Liver (tissue), 9 donors: ENCODE measurements around the gene PALLD. TPM values are rescaled to one million over a fixed set of nuclear protein-coding genes. Genes with fewer than 3 reads are reported as not detected.

Source experiments
- DNase-seq: peaks from one replicate; pipeline ENCODE4 v3.0.0-alpha.2; 2017; ENCODE audit warnings: low spot score
- H3K27ac ChIP-seq, 2 donors: one replicate each; pipeline ENCODE4 v1.7.0; 2013; ENCODE audit warnings: inconsistent platforms in 2 of 2, low read length in 2 of 2, control low read depth in 1 of 2, low read depth in 1 of 2, mild to moderate bottlenecking in 1 of 2
- H3K27me3 ChIP-seq, 4 donors: one replicate each; pipeline versions ENCODE4 v1.6.1 to v1.7.0; 2013; ENCODE audit warnings: low read length in 3 of 4, inconsistent platforms in 1 of 4, mild to moderate bottlenecking in 1 of 4, moderate library complexity in 1 of 4; ENCODE audit not compliant: control insufficient read depth in 4 of 4, insufficient read depth in 4 of 4
- H3K36me3 ChIP-seq, 4 donors: one replicate each; pipeline versions ENCODE4 v1.6.1 to v1.7.0; 2013; ENCODE audit warnings: low read length in 3 of 4, mild to moderate bottlenecking in 3 of 4, low read depth in 1 of 4, moderate library complexity in 1 of 4; ENCODE audit not compliant: control insufficient read depth in 4 of 4, insufficient read depth in 3 of 4
- H3K4me1 ChIP-seq, 4 donors: one replicate each; pipeline versions ENCODE4 v1.6.1 to v1.7.0; 2013; ENCODE audit warnings: low read length in 3 of 4, mild to moderate bottlenecking in 3 of 4, moderate library complexity in 1 of 4; ENCODE audit not compliant: control insufficient read depth in 4 of 4, insufficient read depth in 4 of 4
- H3K4me3 ChIP-seq, 3 donors: one replicate each; pipeline versions ENCODE4 v1.6.1 to v1.7.0; 2013; ENCODE audit warnings: low read length in 3 of 3, control low read depth in 1 of 3, low read depth in 1 of 3, mild to moderate bottlenecking in 1 of 3
- H3K9ac ChIP-seq, 2 donors: one replicate each; pipeline ENCODE4 v1.7.0; 2013; ENCODE audit warnings: low read length in 2 of 2, mild to moderate bottlenecking in 2 of 2, moderate library complexity in 2 of 2, control low read depth in 1 of 2, low read depth in 1 of 2
- H3K9me3 ChIP-seq, 4 donors: one replicate each; pipeline versions ENCODE4 v1.6.1 to v1.7.0; 2013; ENCODE audit warnings: low read length in 3 of 4; ENCODE audit not compliant: control insufficient read depth in 4 of 4
- ATF3 ChIP-seq: IDR thresholded peaks from 2 replicates; pipeline ENCODE4 v1.6.1; 2016; ENCODE audit warnings: antibody characterized with exemption
- CTCF ChIP-seq: fragments of 150-350 bp; IDR thresholded peaks from 2 replicates; pipeline ENCODE4 v1.5.1; 2017; ENCODE audit warnings: improper control_type of control experiment, low read depth, low read length; ENCODE audit not compliant: missing input control
- EGR1 ChIP-seq, 2 donors: IDR thresholded peaks; 2 replicates each; pipeline ENCODE4 v1.6.1; 2016 to 2018; ENCODE audit warnings: antibody characterized with exemption in 2 of 2, low read depth in 2 of 2
- FOXA1 ChIP-seq: IDR thresholded peaks from 2 replicates; pipeline ENCODE4 v1.6.1; 2016; ENCODE audit warnings: antibody characterized with exemption
- FOXA2 ChIP-seq: IDR thresholded peaks from 2 replicates; pipeline ENCODE4 v1.6.1; 2016; ENCODE audit warnings: antibody characterized with exemption
- GABPA ChIP-seq, 2 donors: IDR thresholded peaks in 1 of 2; conservative IDR thresholded peaks in 1 of 2; 2 replicates each; pipeline ENCODE4 v1.6.1; 2016; ENCODE audit warnings: antibody characterized with exemption in 2 of 2, mild to moderate bottlenecking in 1 of 2, moderate library complexity in 1 of 2
- HNF4A ChIP-seq, 2 donors: conservative IDR thresholded peaks; 2 replicates each; pipeline ENCODE4 v1.6.1; 2016; ENCODE audit warnings: antibody characterized with exemption in 2 of 2, mild to moderate bottlenecking in 2 of 2
- HNF4G ChIP-seq: IDR thresholded peaks from 2 replicates; pipeline ENCODE4 v1.6.1; 2016; ENCODE audit warnings: antibody characterized with exemption
- JUND ChIP-seq, 2 donors: IDR thresholded peaks; 2 replicates each; pipeline ENCODE4 v1.6.1; 2016; ENCODE audit warnings: antibody characterized with exemption in 2 of 2
- NR2F2 ChIP-seq: IDR thresholded peaks from 2 replicates; pipeline ENCODE4 v1.6.1; 2016; ENCODE audit warnings: antibody characterized with exemption
- RAD21 ChIP-seq, 2 donors: IDR thresholded peaks; 2 replicates each; pipeline ENCODE4 v1.6.1; 2016; ENCODE audit warnings: antibody characterized with exemption in 2 of 2, mild to moderate bottlenecking in 2 of 2
- RXRA ChIP-seq, 2 donors: IDR thresholded peaks; 2 replicates each; pipeline ENCODE4 v1.6.1; 2017 to 2018; ENCODE audit warnings: antibody characterized with exemption in 2 of 2, mild to moderate bottlenecking in 1 of 2
- SP1 ChIP-seq: IDR thresholded peaks from 2 replicates; pipeline ENCODE4 v1.6.1; 2018; ENCODE audit warnings: antibody characterized with exemption, mild to moderate bottlenecking
- TAF1 ChIP-seq: conservative IDR thresholded peaks from 2 replicates; pipeline ENCODE4 v1.6.1; 2016; ENCODE audit warnings: antibody characterized with exemption, mild to moderate bottlenecking
- WGBS: extraction: QIAGEN DNeasy Blood & Tissue Kit; methylation state at CpG from one replicate; pipeline ENCODE4 v1.1.7; 2013; 5-methylcytosine and 5-hydroxymethylcytosine counted together
- polyA plus RNA-seq, 2 donors: library from polyadenylated mRNA; stranded (reverse) in 1 of 2; unstranded in 1 of 2; fragments of 200-250 nt in 1 of 2; fragments of >200 nt in 1 of 2; fragmentation: Nextera tagmentation in 1 of 2; extraction: Ambion mirVana in 1 of 2; gene quantifications; one replicate each; pipeline versions ENCODE4 v1.2.1 to v1.2.3, GENCODE V29; 2013 to 2015
- total RNA-seq, 2 donors: library from RNA; depleted of rRNA; stranded (reverse); fragments of >200 nt; gene quantifications; one replicate each; pipeline ENCODE4 v1.2.3, GENCODE V29; 2014
- TF ChIP-seq, protein P1 (sequence below): IDR thresholded peaks from 2 replicates; pipeline ENCODE4 v1.6.1; 2016; ENCODE audit warnings: antibody characterized with exemption
- TF ChIP-seq, protein P2 (sequence below): IDR thresholded peaks from 2 replicates; pipeline ENCODE4 v1.6.1; 2016; ENCODE audit warnings: antibody characterized with exemption
- TF ChIP-seq, protein P3 (sequence below): IDR thresholded peaks from 2 replicates; pipeline ENCODE4 v1.6.1; 2016; ENCODE audit warnings: antibody characterized with exemption, mild to moderate bottlenecking
- donor health status: healthy.
- donor health status: healthy.
- donor health status: healthy.
- donor health status: healthy.
- donor health status: healthy.

PALLD gene
- total and polyA plus RNA-seq, 4 donors: 9.0 to 26.3 (median 14.7) TPM

GRCh38 chr4:168683595-168683994, 186.7 kb downstream of the PALLD start:
- DNase-seq: no peak
- Histone ChIP-seq H3K4me3 (no peak overlapping the region), H3K27ac (no peak overlapping the region), H3K9ac (no peak overlapping the region), H3K36me3 (no peaks in the 10 kb centered on the region), H3K27me3 (no peaks in the 10 kb centered on the region), H3K4me1 (no peaks in the 10 kb centered on the region), H3K9me3 (no peaks in the 10 kb centered on the region)
- 96% methylated on average over 1 of the region's 1 CpG for WGBS
- TF ChIP-seq EGR1 (IDR thresholded peaks at IDR 0.05; ENCODE audit: low read depth in 2 of 2) (no peak), CTCF (no peak), FOXA1 (no peak), HNF4A (conservative IDR thresholded peaks at IDR 0.05) (no peak), RAD21 (IDR thresholded peaks at IDR 0.05) (no peak), GABPA (IDR thresholded peaks at IDR 0.05 in 1 of 2, conservative IDR thresholded peaks at IDR 0.05 in 1 of 2) (no peak), TAF1 (no peak), ATF3 (no peak), FOXA2 (no peak), JUND (IDR thresholded peaks at IDR 0.05) (no peak), HNF4G (no peak)
- TF ChIP-seq, protein P1, sequence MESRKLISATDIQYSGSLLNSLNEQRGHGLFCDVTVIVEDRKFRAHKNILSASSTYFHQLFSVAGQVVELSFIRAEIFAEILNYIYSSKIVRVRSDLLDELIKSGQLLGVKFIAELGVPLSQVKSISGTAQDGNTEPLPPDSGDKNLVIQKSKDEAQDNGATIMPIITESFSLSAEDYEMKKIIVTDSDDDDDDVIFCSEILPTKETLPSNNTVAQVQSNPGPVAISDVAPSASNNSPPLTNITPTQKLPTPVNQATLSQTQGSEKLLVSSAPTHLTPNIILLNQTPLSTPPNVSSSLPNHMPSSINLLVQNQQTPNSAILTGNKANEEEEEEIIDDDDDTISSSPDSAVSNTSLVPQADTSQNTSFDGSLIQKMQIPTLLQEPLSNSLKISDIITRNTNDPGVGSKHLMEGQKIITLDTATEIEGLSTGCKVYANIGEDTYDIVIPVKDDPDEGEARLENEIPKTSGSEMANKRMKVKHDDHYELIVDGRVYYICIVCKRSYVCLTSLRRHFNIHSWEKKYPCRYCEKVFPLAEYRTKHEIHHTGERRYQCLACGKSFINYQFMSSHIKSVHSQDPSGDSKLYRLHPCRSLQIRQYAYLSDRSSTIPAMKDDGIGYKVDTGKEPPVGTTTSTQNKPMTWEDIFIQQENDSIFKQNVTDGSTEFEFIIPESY: no peak
- TF ChIP-seq, protein P2, sequence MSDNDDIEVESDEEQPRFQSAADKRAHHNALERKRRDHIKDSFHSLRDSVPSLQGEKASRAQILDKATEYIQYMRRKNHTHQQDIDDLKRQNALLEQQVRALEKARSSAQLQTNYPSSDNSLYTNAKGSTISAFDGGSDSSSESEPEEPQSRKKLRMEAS: no peak

DNA sequence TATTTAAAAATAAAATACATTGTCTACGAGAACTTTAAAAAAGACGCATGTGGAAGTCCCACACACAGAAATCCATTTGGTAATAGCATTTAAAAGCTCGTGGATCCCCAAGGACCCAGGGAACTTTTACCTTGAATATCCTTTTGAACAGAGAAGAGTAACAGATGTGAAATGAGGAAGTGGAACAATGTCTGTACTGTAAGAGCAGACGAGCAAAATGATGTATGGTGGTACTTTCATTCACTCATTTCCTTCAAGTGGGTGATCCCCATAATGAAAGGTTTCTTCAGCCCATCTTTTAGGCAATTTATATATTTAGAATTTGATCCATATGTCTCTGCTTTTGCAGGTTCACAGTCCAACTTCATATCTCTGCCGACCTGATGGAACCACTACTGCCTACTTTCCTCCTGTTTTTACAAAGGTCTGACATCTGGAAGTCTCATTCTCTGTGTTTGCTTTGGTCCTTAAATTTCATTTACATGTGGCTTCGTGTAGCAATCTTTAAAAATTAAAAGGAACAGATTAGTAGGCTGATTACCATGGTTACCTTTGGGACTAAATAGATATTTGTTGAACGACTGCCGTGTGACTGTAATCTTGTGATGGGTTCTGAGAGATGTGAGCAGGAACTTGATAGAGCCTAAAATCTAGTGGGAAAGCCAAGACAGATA, 188.4 kb downstream of the PALLD start:
- no peak for DNase-seq
- Histone ChIP-seq H3K27me3 (no peaks in the 10 kb centered on the region), H3K9ac (no peak overlapping the region), H3K9me3 (no peaks in the 10 kb centered on the region), H3K4me1 (no peaks in the 10 kb centered on the region), H3K4me3 (no peak overlapping the region), H3K36me3 (no peaks in the 10 kb centered on the region), H3K27ac (no peak overlapping the region)
- TF ChIP-seq, protein P3, sequence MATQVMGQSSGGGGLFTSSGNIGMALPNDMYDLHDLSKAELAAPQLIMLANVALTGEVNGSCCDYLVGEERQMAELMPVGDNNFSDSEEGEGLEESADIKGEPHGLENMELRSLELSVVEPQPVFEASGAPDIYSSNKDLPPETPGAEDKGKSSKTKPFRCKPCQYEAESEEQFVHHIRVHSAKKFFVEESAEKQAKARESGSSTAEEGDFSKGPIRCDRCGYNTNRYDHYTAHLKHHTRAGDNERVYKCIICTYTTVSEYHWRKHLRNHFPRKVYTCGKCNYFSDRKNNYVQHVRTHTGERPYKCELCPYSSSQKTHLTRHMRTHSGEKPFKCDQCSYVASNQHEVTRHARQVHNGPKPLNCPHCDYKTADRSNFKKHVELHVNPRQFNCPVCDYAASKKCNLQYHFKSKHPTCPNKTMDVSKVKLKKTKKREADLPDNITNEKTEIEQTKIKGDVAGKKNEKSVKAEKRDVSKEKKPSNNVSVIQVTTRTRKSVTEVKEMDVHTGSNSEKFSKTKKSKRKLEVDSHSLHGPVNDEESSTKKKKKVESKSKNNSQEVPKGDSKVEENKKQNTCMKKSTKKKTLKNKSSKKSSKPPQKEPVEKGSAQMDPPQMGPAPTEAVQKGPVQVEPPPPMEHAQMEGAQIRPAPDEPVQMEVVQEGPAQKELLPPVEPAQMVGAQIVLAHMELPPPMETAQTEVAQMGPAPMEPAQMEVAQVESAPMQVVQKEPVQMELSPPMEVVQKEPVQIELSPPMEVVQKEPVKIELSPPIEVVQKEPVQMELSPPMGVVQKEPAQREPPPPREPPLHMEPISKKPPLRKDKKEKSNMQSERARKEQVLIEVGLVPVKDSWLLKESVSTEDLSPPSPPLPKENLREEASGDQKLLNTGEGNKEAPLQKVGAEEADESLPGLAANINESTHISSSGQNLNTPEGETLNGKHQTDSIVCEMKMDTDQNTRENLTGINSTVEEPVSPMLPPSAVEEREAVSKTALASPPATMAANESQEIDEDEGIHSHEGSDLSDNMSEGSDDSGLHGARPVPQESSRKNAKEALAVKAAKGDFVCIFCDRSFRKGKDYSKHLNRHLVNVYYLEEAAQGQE: no peak
- TF ChIP-seq CTCF: no peak
- TF ChIP-seq, protein P1: no peak
- no peak for TF ChIP-seq HNF4G
- TF ChIP-seq SP1: no peak
- TF ChIP-seq HNF4A (conservative IDR thresholded peaks at IDR 0.05): no peak
- TF ChIP-seq ATF3: no peak
- TF ChIP-seq RXRA (IDR thresholded peaks at IDR 0.05): no peak
- no peak for TF ChIP-seq FOXA1
- TF ChIP-seq GABPA (IDR thresholded peaks at IDR 0.05 in 1 of 2, conservative IDR thresholded peaks at IDR 0.05 in 1 of 2): no peak
- no peak for TF ChIP-seq RAD21 (IDR thresholded peaks at IDR 0.05)
- no peak for TF ChIP-seq NR2F2
- no peak for TF ChIP-seq EGR1 (IDR thresholded peaks at IDR 0.05; ENCODE audit: low read depth in 2 of 2)
- TF ChIP-seq, protein P2: no peak
- 81% methylated on average over 8 of the region's 8 CpGs for WGBS
